Measurements from ENCODE around the gene METRN.

- TF ChIP-seq POLR2A (IDR thresholded peaks at IDR 0.05) = no peak
- no peak for TF ChIP-seq CTCF (IDR thresholded peaks at IDR 0.05)
Measured at GRCh38 chr16:718389-718788, 3.5 kb downstream of the METRN start.
